Measurements from ENCODE around the gene PRR14.

- TF ChIP-seq POLR2A (IDR thresholded peaks at IDR 0.05; ENCODE audit: low read length) (no peak), GATA1 (IDR thresholded peaks at IDR 0.05; ENCODE audit: low read depth, low read length) (no peak)
Observed at GRCh38 chr16:30667361-30667905, 16.7 kb downstream of the PRR14 start.
